NOMO-1 treated with dmso at 0.1 percent for 144 hours (cell line): Measurements from ENCODE around the gene PDLIM7.

Experiments used
- DNase-seq: peaks from one replicate; lab custom pipeline; 2025; ENCODE audit not compliant: unreplicated experiment; lab: John Stamatoyannopoulos, UW

The PDLIM7 gene

GRCh38 chr5:177458912-177459350, 38.5 kb downstream of the PDLIM7 start:
- DNase-seq, result no peak

- DNase-seq, result no peak
These were observed 39.3 kb downstream of the PDLIM7 start for GRCh38 chr5:177457852-177458681.

- DNase-seq, result peak; percentile 81
These were observed 40.2 kb downstream of the PDLIM7 start for GRCh38 chr5:177456976-177457851.

- DNase-seq, result no peak
These were observed 40.8 kb downstream of the PDLIM7 start for GRCh38 chr5:177456591-177456964.

GRCh38 chr5:177455661-177456590, 41.5 kb downstream of the PDLIM7 start:
- peak; percentile 79 for DNase-seq

- DNase-seq, result peak; percentile 55
These were observed 42.3 kb downstream of the PDLIM7 start for GRCh38 chr5:177455036-177455660.

- peak; percentile 85 for DNase-seq
These were observed 42.9 kb downstream of the PDLIM7 start for GRCh38 chr5:177454397-177455035.

GRCh38 chr5:177453852-177454396, 43.5 kb downstream of the PDLIM7 start:
- no peak for DNase-seq

GRCh38 chr5:177452688-177453638, 44.4 kb downstream of the PDLIM7 start:
- no peak for DNase-seq

- no peak for DNase-seq
These were observed 46.6 kb downstream of the PDLIM7 start for GRCh38 chr5:177450667-177451424.

- DNase-seq, result no peak
These were observed 48.0 kb downstream of the PDLIM7 start for GRCh38 chr5:177449140-177450061.

- DNase-seq, result no peak
These were observed 49.0 kb downstream of the PDLIM7 start for GRCh38 chr5:177448244-177448950.

GRCh38 chr5:177447611-177448243, 49.7 kb downstream of the PDLIM7 start:
- no peak for DNase-seq

- no peak for DNase-seq
These were observed 50.3 kb downstream of the PDLIM7 start for GRCh38 chr5:177447066-177447610.
